Astrocyte of the cerebellum (primary cell): ENCODE data around the gene MYO1H.

Experiments
- DNase-seq: peaks from one replicate; pipeline ENCODE4 v3.0.0-alpha.2; 2011; ENCODE audit warnings: low read depth
- H3K4me3 ChIP-seq: 2 replicates; pipeline ENCODE4 v1.5.1; 2011; ENCODE audit warnings: mild to moderate bottlenecking, low read depth, low read length, moderate library complexity
- in situ Hi-C: cut with HindIII; loops from 2 replicates; pipeline ENCODE4 v1.10.0; 2017; ENCODE audit warnings: low sequenced_read_pairs
- TF ChIP-seq, protein P1 (sequence below): IDR thresholded peaks from 2 replicates; pipeline ENCODE4 v1.5.1; 2012; ENCODE audit warnings: low read length, low read depth, moderate library complexity, mild to moderate bottlenecking; ENCODE audit errors: missing control alignments

MYO1H gene

DNA sequence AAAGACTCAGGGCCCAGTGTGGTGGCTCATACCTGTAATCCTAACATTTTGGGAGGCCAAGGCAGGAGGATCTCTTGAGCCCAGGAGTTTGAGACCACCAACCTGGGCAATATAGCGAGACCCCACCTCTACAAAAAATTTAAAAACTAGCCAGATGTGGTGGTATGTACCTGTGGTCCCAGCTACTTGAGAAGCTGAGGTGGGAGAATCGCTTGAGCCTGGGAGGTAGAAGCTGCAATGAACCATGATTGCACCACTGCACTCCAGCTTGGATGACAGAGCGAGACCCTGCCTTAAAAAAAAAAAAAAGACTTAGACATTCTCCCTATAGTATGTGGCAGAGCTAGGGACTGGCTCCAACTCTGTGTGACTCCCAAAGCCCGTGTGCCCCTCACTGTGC, 132.7 kb downstream of the MYO1H start:
- no peak for DNase-seq
- in situ Hi-C loops, result no loop called here
- TF ChIP-seq, protein P1, sequence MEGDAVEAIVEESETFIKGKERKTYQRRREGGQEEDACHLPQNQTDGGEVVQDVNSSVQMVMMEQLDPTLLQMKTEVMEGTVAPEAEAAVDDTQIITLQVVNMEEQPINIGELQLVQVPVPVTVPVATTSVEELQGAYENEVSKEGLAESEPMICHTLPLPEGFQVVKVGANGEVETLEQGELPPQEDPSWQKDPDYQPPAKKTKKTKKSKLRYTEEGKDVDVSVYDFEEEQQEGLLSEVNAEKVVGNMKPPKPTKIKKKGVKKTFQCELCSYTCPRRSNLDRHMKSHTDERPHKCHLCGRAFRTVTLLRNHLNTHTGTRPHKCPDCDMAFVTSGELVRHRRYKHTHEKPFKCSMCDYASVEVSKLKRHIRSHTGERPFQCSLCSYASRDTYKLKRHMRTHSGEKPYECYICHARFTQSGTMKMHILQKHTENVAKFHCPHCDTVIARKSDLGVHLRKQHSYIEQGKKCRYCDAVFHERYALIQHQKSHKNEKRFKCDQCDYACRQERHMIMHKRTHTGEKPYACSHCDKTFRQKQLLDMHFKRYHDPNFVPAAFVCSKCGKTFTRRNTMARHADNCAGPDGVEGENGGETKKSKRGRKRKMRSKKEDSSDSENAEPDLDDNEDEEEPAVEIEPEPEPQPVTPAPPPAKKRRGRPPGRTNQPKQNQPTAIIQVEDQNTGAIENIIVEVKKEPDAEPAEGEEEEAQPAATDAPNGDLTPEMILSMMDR, result no peak

DNA sequence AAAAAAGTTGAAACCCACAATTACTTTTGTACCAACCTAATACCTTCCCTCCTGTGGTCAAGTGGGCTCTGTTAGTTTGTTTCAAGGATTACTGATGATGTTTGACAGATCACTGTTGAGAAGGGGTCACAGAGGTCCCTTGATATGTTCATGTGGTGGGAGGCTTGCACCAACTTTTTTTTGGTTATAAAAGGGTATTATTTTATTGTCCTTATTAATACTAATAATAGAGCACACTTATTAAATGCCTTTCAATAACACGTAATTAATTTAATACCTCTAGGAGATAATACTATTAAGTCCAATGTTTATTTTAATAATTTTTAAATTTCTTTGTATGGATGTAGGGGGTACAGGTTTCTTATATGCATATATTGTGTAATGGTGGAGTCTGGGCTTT, 134.2 kb downstream of the MYO1H start:
- in situ Hi-C loops, result no loop called here
- TF ChIP-seq, protein P1, result no peak

More for the DNA sequence above, 132.7 kb downstream of the MYO1H start:
- no peak overlapping the region for H3K4me3 ChIP-seq

DNA sequence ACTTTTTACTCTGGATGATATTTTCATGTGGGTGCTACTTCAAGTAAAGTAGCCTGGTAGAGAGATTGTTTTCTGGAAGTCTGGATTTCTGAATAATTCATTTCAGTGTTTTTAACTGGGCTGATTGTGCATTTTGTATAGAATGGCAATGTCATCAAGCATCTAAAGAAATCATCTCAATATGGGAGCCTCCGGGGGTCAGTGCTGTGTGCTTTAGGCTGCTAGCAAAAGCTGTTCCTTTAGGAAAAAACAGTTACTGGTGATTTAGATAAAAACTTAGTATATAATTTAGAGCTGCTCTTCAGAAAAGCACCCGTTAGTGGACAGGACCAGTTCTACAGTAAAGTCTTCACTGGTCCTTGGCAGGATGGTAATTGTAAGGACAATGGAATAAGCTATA, 134.8 kb downstream of the MYO1H start:
- H3K4me3 ChIP-seq, result no peak overlapping the region
- TF ChIP-seq, protein P1, result no peak
- DNase-seq, result no peak
- in situ Hi-C loops, result no loop called here

More for the DNA sequence above, 134.2 kb downstream of the MYO1H start:
- no peak for DNase-seq
- H3K4me3 ChIP-seq, result no peak overlapping the region

DNA sequence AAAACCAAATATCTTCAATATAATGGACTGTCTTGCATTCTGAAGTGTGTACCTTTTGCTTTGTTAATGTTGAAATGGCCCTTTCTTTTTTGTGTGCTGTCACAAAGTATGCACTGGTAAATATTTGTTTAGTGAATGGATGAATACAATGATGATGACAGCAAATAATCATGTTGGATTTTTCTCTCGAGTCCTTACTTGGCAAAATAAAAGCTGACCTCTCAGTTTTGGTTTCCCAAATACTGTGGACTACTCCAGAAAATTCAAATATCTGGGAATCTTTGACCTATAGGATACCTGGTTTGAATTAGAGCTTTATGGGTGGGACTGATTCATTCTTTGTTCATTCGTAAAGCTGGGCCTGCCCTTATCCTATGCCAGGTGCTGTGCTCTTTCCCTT, 135.2 kb downstream of the MYO1H start:
- TF ChIP-seq, protein P1, result no peak
- in situ Hi-C loops, result no loop called here
- H3K4me3 ChIP-seq, result no peak overlapping the region
- no peak for DNase-seq

DNA sequence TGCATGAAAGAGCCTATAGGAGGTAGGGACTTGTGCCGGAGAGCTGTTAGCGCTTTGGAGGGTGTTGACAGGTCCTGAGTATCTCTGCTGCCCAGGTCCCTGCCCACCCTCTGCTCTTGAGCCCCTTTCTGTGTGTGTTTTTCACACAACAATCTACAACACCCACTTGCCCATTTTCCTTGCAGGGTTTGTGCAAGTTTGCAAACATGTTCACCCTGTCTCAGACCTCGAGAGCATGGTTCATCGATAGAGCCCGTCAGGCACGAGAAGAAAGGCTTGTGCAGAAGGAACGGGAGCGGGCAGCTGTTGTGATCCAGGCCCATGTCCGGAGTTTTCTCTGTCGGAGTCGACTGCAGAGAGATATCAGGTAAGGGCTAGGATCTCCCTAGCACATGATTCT, 135.6 kb downstream of the MYO1H start:
- no peak overlapping the region for H3K4me3 ChIP-seq
- in situ Hi-C loops, result no loop called here
- DNase-seq, result no peak
- TF ChIP-seq, protein P1, result no peak

DNA sequence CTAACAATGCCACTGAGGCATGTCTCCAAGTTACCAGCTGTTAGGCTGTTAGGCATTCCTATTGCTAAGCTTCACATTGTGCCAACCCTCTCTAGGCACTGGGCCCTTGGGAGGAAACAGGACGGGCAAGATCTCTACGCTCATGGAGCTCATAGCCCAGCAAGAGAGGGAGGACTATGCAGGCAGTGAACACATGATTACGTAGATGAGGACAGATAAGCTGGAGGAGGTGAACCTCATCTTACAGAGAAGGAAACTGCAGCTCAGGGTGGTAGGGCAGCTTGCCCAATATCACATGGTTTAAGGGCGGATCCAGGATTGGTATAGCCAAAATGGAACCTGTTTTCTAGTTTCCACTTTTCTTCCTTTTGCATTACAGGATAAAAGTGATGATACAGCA, 137.5 kb downstream of the MYO1H start:
- TF ChIP-seq, protein P1, result no peak
- no peak for DNase-seq
- in situ Hi-C loops, result no loop called here
- H3K4me3 ChIP-seq, result no peak overlapping the region
